PC-9 (cell line): ENCODE data around the gene ZNF493. TPM values are rescaled to one million over a fixed set of nuclear protein-coding genes. Genes with fewer than 3 reads are reported as not detected.

Source experiments
- BruUV-seq: library from RNA; stranded (reverse); fragments of 400-500 nt; replicated peaks from 2 replicates; lab custom pipeline; 2021; lab: Mats Ljungman, UMichigan
- CTCF ChIA-PET: fragments of 300-600 bp; sonication (Branson Sonifier 250); formaldehyde crosslinking; loops from one replicate; lab custom pipeline; 2022; ENCODE audit warnings: antibody characterized with exemption; lab: Charles Lee
- POLR2A ChIA-PET: fragments of 300-600 bp; sonication (Branson Sonifier 250); formaldehyde crosslinking; loops from one replicate; lab custom pipeline; 2022; ENCODE audit warnings: antibody characterized with exemption; ENCODE audit not compliant: unreplicated experiment; lab: Charles Lee
- DNase-seq, 2 experiments: peaks; one replicate each; pipeline versions ENCODE4 v3.0.0 to v3.0.0-alpha.2; 2015 to 2022; ENCODE audit warnings: mixed read lengths in 1 of 2
- H2AFZ ChIP-seq: fragments of 200-600 bp; sonication (generic); 2 replicates; pipeline ENCODE4 v1.8.1; 2017; ENCODE audit warnings: antibody characterized with exemption
- H3F3A ChIP-seq: fragments of 200-600 bp; sonication (generic); 2 replicates; pipeline ENCODE4 v1.8.1; 2017; ENCODE audit warnings: antibody characterized with exemption, mild to moderate bottlenecking, low read depth; ENCODE audit not compliant: insufficient read depth
- H3K27ac ChIP-seq: fragments of 200-600 bp; sonication (generic); 2 replicates; pipeline ENCODE4 v1.6.1; 2016; ENCODE audit warnings: mixed run types
- H3K27me3 ChIP-seq: fragments of 200-600 bp; sonication (generic); 2 replicates; pipeline ENCODE4 v1.6.1; 2016; ENCODE audit warnings: low read depth, mixed run types; ENCODE audit not compliant: insufficient read depth
- H3K36me3 ChIP-seq: fragments of 200-600 bp; sonication (generic); 2 replicates; pipeline ENCODE4 v1.6.1; 2016; ENCODE audit warnings: low read depth, mixed run types
- H3K4me1 ChIP-seq: fragments of 200-600 bp; sonication (generic); replicated peaks from 2 replicates; pipeline ENCODE4 v1.6.1; 2016; ENCODE audit warnings: mixed run types; ENCODE audit not compliant: insufficient read depth
- H3K4me2 ChIP-seq: fragments of 200-600 bp; sonication (generic); 2 replicates; pipeline ENCODE4 v1.6.1; 2017; ENCODE audit warnings: mixed run types
- H3K4me3 ChIP-seq: fragments of 200-600 bp; sonication (generic); 2 replicates; pipeline ENCODE4 v1.6.1; 2016; ENCODE audit warnings: mixed run types
- H3K79me2 ChIP-seq: fragments of 200-600 bp; sonication (generic); 2 replicates; pipeline ENCODE4 v1.6.1; 2017; ENCODE audit warnings: low read depth, mixed run types
- H3K9me2 ChIP-seq: fragments of 200-600 bp; sonication (generic); 2 replicates; pipeline ENCODE4 v1.8.1; 2017; ENCODE audit warnings: mild to moderate bottlenecking; ENCODE audit not compliant: insufficient read depth
- H3K9me3 ChIP-seq: fragments of 200-600 bp; sonication (generic); 2 replicates; pipeline ENCODE4 v1.8.1; 2016; ENCODE audit warnings: low read depth; ENCODE audit not compliant: insufficient read depth
- H4K20me1 ChIP-seq: fragments of 200-600 bp; sonication (generic); 2 replicates; pipeline ENCODE4 v1.8.1; 2017; ENCODE audit not compliant: insufficient read depth
- EZH2 ChIP-seq: fragments of 200-600 bp; sonication (generic); IDR thresholded peaks from 2 replicates; pipeline ENCODE4 v1.8.0; 2017; ENCODE audit warnings: antibody characterized with exemption, low read depth
- intact Hi-C: fragments of 100-400 bp; cut with micrococcal nuclease; formaldehyde crosslinking; loops from one replicate; pipeline ENCODE4 v1.10.0; 2022; ENCODE audit not compliant: unreplicated experiment
- total RNA-seq: library from RNA; stranded (reverse); gene quantifications from 2 replicates; pipeline ENCODE4 v1.2.3, GENCODE V29; 2021
- TF ChIP-seq, protein P1 (sequence below): fragments of 200-600 bp; sonication (generic); conservative IDR thresholded peaks from 2 replicates; pipeline ENCODE4 v1.6.1; 2017; ENCODE audit warnings: mixed run types, antibody characterized with exemption, mild to moderate bottlenecking, moderate library complexity

Gene ZNF493
- total RNA-seq, 1 experiment from 2014 or later = 14.5 TPM

DNA sequence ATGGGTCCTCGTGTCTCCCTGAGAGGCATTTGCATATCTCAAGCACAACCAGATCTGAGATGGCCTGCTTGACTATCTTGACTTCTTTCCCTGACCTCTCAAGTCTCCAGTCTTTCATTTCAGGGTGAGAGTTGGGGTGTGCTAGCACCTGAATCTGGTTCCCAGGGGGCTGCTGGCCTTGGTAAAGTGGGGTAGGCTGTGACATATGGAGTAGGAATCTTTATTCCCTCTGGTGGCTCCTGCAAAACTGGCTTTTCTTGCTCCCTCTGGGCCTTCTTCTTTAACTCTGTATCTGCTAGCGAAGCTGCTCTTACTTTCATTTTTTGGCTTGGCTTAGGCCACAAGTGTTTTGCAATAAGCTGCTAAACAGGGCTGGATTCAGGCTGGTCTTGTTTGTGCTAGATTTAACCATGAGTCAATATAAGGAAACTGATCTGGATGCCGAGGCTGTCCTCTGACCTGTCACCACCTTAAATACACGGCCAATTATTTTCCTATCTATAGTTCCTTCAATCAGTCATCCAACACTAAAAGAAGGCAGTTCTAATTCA, 42.3 kb downstream of the ZNF493 start:
- DNase-seq = peak; percentile 21 to 95
- CTCF ChIA-PET = no interaction called here
- H3K4me2 ChIP-seq = peak overlapping the region; percentile 55
- no peaks in the 10 kb centered on the region for H3K4me1 ChIP-seq
- H2AFZ ChIP-seq = no peak overlapping the region
- H3K9me2 ChIP-seq = no peaks in the 10 kb centered on the region
- no peaks in the 10 kb centered on the region for H3K36me3 ChIP-seq
- intact Hi-C loops = no loop called here
- POLR2A ChIA-PET = interaction anchor here (0.7 kb wide), 1 partner anchor 873 kb away, joined by 4 read pairs; no protein-coding TSS in a partner anchor
- H3F3A ChIP-seq = no peaks in the 10 kb centered on the region
- peaks cover 21% of the 10 kb centered on the region for H3K9me3 ChIP-seq
- no peaks in the 10 kb centered on the region for H3K79me2 ChIP-seq
- no peaks in the 10 kb centered on the region for H4K20me1 ChIP-seq
- no peak for TF ChIP-seq EZH2
- TF ChIP-seq, protein P1, sequence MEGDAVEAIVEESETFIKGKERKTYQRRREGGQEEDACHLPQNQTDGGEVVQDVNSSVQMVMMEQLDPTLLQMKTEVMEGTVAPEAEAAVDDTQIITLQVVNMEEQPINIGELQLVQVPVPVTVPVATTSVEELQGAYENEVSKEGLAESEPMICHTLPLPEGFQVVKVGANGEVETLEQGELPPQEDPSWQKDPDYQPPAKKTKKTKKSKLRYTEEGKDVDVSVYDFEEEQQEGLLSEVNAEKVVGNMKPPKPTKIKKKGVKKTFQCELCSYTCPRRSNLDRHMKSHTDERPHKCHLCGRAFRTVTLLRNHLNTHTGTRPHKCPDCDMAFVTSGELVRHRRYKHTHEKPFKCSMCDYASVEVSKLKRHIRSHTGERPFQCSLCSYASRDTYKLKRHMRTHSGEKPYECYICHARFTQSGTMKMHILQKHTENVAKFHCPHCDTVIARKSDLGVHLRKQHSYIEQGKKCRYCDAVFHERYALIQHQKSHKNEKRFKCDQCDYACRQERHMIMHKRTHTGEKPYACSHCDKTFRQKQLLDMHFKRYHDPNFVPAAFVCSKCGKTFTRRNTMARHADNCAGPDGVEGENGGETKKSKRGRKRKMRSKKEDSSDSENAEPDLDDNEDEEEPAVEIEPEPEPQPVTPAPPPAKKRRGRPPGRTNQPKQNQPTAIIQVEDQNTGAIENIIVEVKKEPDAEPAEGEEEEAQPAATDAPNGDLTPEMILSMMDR = no peak
- H3K27ac ChIP-seq = no peak overlapping the region
- H3K27me3 ChIP-seq = no peaks in the 10 kb centered on the region
- BruUV-seq = no TSS peak
- no peak overlapping the region for H3K4me3 ChIP-seq

DNA sequence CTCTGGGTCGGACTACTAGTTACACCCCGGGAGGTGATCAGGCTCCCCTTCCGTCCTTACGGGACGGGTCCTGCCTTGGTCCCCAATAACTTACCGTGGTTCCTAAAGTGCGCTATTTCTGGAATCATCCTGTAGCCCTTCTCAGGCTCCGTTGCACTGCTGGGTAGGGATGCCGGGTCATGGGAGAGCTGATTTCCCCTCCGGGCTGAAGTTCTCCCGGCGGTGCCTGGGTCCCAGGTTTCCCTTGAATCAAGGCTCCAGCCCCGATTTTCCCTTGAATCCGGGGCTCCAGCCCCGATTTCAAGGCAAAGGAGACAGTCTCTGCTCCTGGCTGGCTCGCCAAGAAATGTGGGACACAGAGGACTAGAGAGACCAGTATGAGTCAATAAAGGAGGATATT, 43.4 kb downstream of the ZNF493 start:
- intact Hi-C loops = no loop called here
- no peaks in the 10 kb centered on the region for H3F3A ChIP-seq

GRCh38 chr19:21451187-21451586, 54.3 kb downstream of the ZNF493 start:
- intact Hi-C loops = no loop called here
- Histone ChIP-seq H4K20me1 (no peaks in the 10 kb centered on the region), H3K27me3 (no peaks in the 10 kb centered on the region), H3K36me3 (no peaks in the 10 kb centered on the region), H2AFZ (no peak overlapping the region), H3K4me2 (no peak overlapping the region), H3K4me3 (no peak overlapping the region), H3K79me2 (no peaks in the 10 kb centered on the region), H3K9me2 (no peaks in the 10 kb centered on the region), H3K9me3 (peaks cover 9% of the 10 kb centered on the region; the same call in 1 of the 2 replicates), H3K27ac (no peak overlapping the region), H3K4me1 (no peaks in the 10 kb centered on the region), H3F3A (no peaks in the 10 kb centered on the region)
- ChIA-PET CTCF (no interaction called here), POLR2A (no interaction called here)
- BruUV-seq = no TSS peak
- no peak for DNase-seq
- TF ChIP-seq, protein P1 = no peak
- TF ChIP-seq EZH2 = no peak

More for the DNA sequence above, 43.4 kb downstream of the ZNF493 start:
- ChIA-PET CTCF (no interaction called here), POLR2A (no interaction called here)
- H2AFZ ChIP-seq = no peak overlapping the region
- peaks cover 25% of the 10 kb centered on the region for H3K9me3 ChIP-seq
- no peaks in the 10 kb centered on the region for H3K79me2 ChIP-seq
- TF ChIP-seq, protein P1 = no peak
- TF ChIP-seq EZH2 = no peak
- no peak for DNase-seq
- no peaks in the 10 kb centered on the region for H4K20me1 ChIP-seq
- H3K4me2 ChIP-seq = no peak overlapping the region
- H3K27ac ChIP-seq = no peak overlapping the region
- no TSS peak for BruUV-seq
- no peaks in the 10 kb centered on the region for H3K9me2 ChIP-seq
- H3K27me3 ChIP-seq = no peaks in the 10 kb centered on the region
- no peaks in the 10 kb centered on the region for H3K4me1 ChIP-seq
- no peak overlapping the region for H3K4me3 ChIP-seq
- no peaks in the 10 kb centered on the region for H3K36me3 ChIP-seq
